Right ventricle myocardium superior (tissue), 1 donor: ENCODE results near the gene AGGF1. TPM values are rescaled to one million over a fixed set of nuclear protein-coding genes. Genes with fewer than 3 reads are reported as not detected.

Source experiments
- ATAC-seq: fragments of 200-7000 bp; cut with Tn5 transposase; one replicate; pipeline ENCODE4 v1.9.1; 2020; ENCODE audit warnings: mild to moderate bottlenecking; ENCODE audit not compliant: poor library complexity
- DNase-seq: peaks from one replicate; pipeline ENCODE4 v3.0.0-alpha.2; 2020
- intact Hi-C: fragments of 100-400 bp; cut with DNase I; formaldehyde crosslinking; loops from one replicate; pipeline ENCODE4 v1.11.2; 2022
- total RNA-seq: library from RNA; stranded (reverse); fragmentation: NEBNext Ultra II Directional; extraction: Animal tissue kit (Norgen Biotek cat#: 25700); gene quantifications from one replicate; pipeline ENCODE4 v1.2.1, GENCODE V29; 2021
- donor health status: DM: no; HTN: yes; CAD: no; lungs with severe emphysema.

AGGF1 gene
- total RNA-seq, 1 donor from 2014 or later: 16.0 TPM

DNA sequence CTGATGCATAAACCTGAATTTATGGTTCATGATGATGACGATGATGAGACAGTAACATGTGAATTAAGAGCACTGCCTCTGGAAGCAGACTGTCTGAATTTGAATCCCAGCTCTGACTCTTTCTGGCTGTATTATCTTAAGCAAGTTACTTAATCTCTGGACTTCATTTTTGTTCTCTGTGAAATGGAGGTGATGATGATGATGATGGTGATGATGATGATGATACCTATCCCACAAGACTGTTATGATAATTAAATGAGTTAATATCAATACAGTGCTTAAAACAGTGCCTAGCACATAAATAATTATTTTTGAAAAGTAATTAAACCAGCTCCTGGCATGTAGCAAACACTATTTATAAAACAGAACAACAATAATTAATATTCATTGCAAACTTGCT lies 13.2 kb upstream of the AGGF1 start:
- intact Hi-C loops: loop anchor here (5.0 kb wide), 1 partner anchor 145 kb away; no protein-coding TSS in a partner anchor
- DNase-seq: no peak
- no peak for ATAC-seq

DNA sequence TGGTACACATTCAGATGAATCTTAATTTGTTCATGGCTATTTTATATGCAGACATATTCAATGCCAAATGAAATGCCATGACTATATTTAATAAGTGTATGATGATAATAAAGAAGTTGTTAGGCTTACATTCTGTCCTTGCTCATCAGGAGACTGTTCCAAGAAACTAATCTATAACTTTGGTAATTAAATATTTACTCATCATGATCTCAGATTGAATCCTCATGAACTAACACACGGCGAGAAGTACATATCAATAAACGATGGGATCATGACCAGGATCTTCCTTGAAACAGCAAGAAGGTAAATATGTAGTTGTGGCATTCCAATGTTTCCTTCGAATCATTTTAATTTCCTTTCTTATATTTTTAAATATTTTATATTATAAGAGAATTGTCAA lies 12.5 kb upstream of the AGGF1 start:
- DNase-seq: no peak
- intact Hi-C loops: loop anchor here (5.0 kb wide), 1 partner anchor 145 kb away; no protein-coding TSS in a partner anchor
- no peak for ATAC-seq

DNA sequence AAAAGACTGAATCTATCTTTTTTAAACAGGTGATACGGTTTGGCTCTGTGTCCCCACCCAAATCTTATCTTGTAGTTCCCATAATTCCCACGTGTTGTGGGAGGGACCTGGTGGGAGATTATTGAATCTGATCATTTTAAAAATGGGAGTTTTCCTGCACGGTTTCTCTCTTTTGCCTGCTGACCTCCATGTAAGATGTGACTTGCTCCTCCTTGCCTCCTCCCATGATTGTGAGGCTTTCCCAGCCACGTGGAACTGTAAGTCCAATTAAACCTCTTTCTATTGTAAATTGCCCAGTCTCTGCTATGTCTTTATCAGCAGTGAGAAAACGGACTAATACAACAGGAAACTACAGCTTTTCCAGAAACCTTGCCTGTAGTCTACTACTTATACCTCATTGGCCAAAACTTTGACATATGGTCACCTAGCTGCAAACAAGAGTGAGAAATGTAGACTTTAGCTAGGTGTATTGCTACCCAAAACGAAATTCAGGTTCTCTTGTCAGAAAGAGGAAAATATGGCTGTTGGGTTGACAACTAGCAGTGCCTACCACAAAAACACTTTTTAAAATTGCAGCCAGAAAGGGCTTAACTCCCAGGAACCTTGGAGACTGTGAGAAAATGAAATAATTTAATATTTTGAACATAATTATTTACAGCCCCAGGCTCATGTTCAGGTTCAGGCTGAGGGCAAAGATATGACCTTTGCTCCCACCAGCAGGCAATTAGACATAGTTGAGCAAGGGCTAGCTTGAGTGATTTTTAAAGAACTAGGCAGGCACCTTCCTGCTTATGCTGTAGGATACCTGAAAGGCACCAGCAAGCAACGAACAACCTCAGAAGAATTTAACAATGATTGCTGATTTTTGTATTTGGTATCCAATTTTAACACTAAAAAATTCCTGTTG lies 7.4 kb upstream of the AGGF1 start:
- intact Hi-C loops: no loop called here
- DNase-seq (no peak), ATAC-seq (no peak)

DNA sequence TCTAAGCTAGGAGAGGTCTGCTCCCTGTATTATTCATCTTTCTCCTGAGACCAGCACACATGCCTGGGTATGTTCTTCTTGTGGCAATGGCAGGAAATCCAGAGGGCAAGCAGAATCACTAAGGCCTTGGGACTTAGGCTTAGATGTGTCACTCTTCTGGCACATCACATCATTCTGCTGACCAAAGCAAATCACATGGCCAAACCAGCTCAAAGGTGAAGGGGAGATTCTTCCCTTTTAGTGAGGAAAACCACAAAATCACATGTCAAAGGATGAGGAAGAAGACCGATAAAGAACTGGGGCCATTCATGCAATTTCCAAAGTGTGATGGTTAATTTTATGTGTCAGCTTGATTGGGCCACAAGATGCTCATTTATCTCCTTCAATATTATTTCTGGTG lies 5.7 kb upstream of the AGGF1 start:
- DNase-seq (no peak), ATAC-seq (no peak)
- intact Hi-C loops: no loop called here

DNA sequence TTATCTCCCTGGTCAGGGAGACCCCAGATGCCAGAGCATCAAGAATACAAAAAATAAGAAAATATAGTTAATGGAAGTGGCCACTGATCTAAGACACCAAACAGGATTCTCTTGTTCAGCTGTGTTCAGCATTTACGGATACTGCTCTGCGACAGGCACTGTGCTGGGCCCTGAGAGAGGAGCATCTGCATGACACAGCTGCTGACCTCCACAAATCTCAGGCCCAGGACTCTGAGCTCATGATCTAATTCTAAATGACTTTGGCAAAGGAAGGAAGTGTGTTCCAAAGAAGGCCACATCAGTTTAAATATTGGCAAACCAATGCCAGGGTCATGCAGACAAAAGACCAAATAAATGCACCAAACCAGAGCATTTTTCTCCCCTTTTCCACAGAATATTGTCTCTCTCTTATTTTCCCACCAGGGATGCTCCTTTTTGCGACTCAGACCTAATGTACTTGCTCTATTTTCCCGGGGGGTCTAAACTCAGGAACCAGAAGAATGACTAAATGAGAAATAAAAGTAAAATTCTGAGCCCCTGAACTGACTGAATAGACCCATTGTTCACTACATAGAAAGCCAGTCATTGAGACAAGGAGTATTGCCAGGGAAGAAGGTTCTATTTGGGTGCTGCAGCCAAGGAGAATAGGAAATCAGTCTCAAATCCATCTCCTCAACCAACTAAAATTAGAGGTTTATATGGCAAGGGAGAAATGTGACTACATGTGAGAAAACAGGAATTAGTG lies 1.4 kb upstream of the AGGF1 start:
- intact Hi-C loops: no loop called here
- ATAC-seq: no peak
- DNase-seq: no peak

DNA sequence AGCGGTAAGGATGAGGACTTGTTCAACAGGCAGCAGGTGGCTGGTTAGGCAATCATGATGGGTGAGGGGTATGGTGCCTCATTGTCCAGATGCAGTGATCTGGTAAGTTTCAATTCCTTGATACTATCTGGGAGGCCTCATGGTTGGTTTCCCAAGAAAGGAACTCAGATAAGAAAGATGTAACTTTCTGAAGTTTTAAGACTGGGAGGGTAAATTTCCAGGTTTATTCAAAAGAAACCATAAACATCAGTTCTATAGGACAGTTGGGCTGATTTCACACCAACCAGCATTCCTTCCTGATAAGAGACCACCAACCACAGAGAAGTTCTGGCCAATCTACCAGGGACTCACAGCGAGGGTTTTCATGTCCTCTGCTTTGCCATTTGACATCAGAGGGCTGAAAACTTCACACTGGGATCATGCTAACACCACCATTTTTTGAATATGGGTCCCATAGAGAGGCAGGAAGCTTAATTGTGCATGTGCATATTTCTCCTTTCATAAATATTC lies 773 bp upstream of the AGGF1 start:
- ATAC-seq: no peak
- no peak for DNase-seq
- intact Hi-C loops: no loop called here

DNA sequence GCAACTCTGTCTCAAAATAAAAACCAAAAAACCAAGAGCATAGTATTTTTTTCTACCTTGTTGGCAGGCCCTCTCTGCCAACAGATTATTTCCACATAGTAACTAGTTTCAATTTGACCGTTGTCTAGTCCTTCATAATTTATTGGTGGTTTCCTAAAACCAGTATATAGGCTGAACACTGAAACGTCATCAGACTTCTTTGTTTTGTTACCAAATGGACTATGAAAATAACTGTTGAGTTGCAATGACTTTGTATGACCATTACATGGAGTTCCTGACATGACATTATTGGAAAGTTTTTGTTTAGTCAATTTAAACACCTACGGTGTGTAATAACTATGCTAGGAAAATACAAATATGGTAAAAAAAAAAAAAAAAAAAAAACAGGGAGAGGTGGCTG lies 1.7 kb downstream of the AGGF1 start:
- no peak for ATAC-seq
- no peak for DNase-seq
- intact Hi-C loops: no loop called here

DNA sequence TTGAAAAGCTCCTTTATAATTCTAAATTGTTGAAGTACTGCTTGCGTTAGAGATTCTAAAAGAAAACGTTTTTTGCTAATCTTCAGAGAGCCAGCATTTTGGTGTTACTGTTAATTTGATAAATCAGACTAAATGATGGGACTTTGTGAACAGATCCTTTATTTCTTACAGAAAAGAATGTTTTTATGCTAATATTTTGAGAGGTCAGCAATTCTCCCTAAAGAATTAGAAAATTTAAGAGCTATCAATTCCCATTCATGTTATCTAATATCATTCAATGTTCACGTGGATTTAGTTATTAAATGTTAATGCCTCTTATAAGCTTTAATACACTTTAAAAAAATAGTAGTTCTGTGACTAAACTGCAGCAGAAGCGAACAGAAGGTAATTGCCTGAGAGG lies 2.4 kb downstream of the AGGF1 start:
- DNase-seq: no peak
- intact Hi-C loops: no loop called here
- no peak for ATAC-seq

DNA sequence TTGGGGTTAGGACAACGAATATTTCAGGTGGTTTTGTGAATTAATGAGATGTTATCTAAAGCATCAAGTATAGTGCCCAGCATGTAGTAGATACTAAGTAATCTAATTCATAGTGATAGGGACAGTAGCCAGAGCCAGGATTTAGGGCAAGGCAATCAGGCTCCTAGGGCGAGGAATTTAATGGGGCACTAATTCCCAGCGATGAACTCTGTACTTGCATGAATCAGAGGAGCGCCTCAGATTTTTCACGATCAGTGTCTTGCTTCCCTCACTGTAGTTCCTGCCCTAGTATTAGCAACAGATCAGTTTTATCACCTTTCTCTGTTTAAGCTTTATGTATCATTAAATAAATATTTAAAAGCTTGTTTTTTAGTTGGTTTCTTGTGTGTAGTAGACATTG lies 3.1 kb downstream of the AGGF1 start:
- intact Hi-C loops: no loop called here
- DNase-seq (no peak), ATAC-seq (no peak)

DNA sequence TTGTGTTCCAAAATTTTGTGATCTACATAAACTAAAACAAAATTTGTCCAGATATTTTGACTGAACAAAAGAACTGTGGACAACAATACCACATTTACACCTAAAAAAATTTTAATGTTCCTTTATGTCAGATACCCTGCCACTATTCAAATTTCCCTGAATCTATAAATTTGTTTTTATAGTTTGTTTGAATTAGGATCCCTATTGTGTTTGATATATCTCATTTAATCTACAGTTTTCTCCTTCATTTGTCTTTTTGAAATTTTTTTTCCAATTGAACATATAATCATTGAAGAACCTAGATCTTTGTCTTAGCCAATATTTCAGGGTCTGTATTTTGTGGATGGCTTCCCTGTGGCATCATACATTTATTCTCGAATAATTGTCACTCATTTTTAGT lies 5.7 kb downstream of the AGGF1 start:
- DNase-seq (no peak), ATAC-seq (no peak)
- intact Hi-C loops: no loop called here

DNA sequence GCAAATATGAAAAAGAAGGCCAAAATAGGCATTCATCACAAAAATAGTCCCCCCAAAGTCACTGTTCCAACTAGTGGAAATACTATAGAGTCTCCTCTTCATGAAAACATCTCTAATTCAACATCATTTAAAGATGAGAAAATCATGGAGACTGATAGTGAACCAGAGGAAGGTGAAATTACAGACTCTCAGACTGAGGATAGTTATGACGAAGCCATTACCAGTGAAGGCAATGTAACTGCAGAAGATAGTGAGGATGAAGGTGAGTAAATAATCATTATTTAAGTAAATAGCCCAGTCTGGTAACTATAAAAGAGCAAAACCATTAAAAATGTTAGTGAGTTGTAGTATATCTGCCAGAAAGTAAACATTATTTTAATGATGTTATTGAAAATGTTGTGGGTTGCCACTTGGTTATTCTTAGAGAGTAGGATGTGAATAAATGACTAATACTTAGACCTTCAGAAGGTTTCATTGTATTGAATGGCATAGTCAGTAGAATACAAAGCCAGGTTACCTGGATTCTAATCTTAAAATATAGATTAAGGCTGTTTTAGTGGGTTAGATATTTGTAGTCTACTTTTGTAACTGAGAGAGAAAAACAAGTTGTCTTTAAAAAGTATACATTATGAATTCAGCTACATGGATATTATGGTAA lies 16.3 kb downstream of the AGGF1 start:
- intact Hi-C loops: no loop called here
- ATAC-seq: no peak
- no peak for DNase-seq

DNA sequence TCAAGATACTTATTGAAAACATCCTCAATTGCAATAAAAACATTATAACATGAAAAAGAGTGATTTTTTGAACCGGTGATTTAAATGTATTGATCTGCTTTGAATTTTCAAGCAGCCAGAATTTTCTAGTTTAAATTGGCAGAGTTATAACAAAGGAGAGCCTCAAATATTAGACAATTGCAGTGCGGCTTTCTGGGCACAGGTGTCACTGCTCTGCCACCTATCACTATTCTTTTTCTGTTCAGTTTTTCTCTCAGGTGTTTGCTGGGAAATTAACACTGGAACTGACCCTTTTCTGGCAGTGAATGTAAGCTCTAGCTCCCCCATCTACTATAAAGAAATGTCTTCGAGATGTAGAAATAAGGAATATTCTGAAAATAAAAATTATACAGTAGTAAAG lies 33.8 kb downstream of the AGGF1 start:
- intact Hi-C loops: no loop called here
- ATAC-seq (no peak), DNase-seq (no peak)

DNA sequence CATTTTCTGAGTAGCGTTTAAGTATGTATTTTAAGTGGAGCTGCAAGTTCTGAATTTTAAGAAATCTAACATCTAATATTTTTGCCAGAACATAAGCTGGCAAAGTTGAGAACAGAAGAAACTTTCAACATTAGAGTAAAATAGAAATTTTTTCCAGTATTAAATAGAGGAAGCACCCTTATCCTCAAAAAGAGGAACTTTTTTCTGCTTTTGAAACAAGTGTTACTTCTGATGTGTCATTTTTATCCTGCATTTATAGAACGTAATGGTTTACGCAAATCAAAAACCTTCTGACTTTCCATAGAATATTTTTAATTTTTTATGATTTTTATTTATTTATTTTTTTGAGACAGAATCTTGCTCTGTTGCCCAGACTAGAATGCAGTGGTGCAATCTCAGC lies 35.1 kb downstream of the AGGF1 start:
- intact Hi-C loops: no loop called here
- ATAC-seq (no peak), DNase-seq (no peak)

DNA sequence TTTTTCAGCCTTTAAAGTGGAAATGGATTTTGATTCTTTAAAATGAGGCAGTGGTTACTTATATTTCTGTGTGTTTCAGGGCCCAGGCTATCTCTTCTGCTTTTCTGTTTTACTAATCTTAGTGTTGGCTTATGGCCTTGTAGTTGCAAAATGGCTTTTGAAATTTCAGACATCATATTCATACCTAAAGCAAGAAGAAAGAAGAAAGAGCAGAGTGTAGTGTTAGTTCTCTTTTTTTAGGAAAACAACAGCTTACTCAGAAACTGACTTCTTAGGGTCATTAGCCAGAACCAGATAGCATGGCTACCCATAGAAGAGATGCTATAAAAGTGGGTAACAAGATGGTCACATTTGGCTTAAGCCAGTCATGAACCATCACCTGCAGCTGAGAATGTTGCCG lies 36.0 kb downstream of the AGGF1 start:
- DNase-seq (no peak), ATAC-seq (no peak)
- intact Hi-C loops: no loop called here

DNA sequence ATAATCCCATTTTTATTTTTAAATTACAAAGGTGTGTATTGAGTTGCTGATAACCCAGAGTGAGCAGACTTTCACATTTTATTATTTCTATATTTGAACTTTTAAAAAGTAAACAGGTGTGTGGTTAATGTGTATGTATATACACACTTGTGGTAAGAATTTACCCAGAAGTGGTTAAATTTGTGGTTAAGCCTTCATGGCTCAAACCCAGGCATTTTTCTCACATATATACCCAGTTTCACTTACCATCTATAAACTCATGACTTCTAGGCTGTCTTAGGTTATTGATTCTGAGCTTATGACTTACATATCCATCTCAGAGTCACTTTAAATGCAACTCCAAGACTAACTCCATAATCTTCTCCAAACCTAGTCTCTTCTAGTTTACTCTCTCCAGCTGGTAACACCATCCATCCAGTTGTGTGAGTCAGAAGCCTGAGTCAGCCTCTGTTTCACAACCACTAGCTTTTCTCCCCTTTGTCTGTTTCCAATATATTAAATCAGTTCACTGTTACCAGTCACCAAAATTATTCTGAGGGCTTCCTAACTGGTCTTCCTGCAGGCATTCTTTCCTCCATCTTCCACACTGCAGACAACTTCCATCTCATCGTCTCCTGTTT lies 36.7 kb downstream of the AGGF1 start:
- DNase-seq (no peak), ATAC-seq (peak; percentile 49)
- intact Hi-C loops: no loop called here

DNA sequence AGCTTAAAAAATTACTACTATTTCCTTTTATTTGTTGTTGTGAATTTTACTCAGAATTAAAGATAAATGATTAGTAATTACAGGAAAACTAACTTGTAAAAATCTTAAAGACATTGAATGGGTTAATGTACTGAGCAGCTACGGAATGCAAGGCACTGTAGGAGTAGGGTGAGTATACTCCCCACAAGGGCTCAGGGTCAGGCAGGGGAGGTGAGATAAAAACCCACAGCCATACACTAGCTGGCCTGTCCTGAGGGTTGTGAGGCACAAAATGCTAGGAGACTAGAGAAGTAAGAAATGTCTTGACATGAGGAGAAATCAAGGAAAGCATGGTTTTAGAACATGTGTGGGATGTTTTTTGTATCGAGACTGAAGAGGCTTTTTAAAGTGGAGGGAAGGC lies 43.5 kb downstream of the AGGF1 start:
- ATAC-seq (no peak), DNase-seq (no peak)
- intact Hi-C loops: no loop called here

DNA sequence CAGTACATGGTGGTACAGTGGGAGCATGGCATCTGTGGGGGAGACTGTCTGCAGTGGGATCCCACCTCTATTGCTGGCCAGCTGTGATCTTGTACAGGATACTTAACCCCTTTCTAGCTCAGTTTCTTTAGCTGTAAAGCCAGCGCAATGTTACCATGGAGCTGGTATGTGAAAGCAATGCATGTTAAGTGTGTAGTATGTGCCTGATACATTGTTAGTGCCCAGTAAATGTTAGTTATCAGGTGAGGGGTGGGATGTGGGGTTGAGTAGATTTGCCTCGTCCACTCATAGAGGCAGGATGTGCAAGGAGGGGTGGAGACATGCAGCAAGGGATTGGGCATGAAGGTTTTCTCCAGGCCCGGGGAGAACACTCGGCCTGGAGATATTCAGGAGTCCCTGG lies 44.5 kb downstream of the AGGF1 start:
- intact Hi-C loops: no loop called here
- ATAC-seq (no peak), DNase-seq (no peak)

DNA sequence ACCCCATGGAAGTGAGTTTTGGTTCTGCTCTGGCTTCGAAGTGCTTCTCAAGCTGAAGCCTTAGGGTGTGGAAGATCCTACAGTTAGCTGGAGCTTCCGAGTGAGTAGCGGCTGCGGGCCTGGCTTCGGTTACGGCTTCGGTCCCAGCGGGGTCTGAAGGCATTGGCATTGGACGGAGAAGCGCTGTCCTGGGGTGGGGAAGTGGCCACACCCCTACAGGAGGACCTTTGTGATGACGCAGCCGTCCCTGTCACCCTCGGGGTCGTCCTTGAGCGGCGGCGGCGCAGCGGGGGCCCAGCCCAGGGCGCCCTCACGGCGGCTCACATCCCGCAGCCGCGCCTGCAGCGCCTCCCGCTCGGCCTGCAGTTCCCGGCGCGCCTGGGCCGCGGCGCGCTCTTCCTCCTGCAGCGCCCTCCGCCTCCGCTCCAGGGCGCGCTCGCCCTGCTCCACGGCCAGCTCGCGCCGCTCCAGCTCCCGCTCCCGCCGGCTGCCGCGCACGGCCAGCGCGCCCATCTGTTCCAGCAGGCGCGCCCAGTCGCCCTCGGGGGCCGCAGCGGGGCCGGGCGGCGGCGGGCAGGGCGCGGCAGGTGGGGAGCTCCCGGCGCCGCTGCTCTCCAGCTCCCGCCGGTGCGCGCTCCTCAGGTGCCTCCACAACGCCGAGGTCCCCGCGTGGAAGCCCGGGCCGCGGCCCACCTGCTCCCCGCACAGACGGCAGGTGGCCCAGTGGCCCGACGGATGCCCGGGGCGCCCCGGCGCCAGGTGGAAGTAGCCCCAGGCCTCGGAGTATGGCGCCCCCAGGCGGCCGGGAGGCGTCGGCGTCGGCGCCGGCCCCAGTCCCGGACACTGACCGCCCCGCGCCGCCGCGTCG lies 47.0 kb downstream of the AGGF1 start:
- DNase-seq (peak; percentile 85), ATAC-seq (peak; percentile 90)
- intact Hi-C loops: no loop called here
